Jurkat, Clone E6-1 (cell line): ENCODE data around the gene PRR23E.

Source experiments
- DNase-seq: peaks from one replicate; pipeline ENCODE4 v3.0.0-alpha.2; 2011; ENCODE audit warnings: low read depth, low spot score
- H3K4me3 ChIP-seq: 2 replicates; pipeline ENCODE4 v1.5.1; 2011; ENCODE audit warnings: mild to moderate bottlenecking, low read length, control low read depth, moderate library complexity

The PRR23E gene

DNA sequence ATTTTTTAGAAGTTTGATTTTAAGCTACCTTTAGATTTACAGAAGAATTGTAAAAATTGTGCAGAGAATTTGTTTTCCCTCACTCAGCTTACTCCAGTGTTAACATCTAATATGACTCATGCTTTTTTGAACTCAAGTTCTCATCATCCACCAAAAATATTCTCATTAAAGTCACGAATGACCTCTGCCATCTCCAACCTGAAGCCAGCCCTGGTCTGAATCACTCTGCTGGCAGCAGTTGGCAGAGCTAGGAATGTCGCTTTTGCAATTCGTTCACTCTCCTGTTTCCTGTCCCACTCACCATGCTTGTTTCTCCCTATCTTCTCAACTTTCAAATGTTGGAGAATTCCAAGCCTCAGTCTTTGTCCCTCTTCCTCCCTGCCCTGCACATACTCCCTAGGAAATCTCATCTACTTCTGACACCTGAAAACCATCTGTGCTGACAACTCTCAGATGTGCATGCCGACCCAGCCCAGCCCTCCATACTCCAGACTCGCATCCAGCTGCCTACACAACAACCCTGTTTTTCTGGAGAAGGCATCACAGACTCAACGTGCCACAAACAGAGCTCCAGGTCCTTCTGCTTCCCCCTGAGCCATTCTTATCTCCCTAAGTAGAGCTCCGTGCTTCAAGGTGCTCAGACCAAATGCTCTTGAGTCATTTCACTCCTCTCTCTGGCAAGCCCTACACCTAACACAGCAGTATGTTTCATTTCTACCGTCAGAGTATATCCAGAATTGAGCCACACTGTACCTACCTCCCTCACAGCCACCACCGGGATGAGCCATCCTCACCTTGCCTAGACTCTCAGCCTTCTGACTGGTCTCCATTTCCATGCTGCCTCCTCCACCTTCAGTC, 24.9 kb downstream of the PRR23E start:
- no peak for DNase-seq
- peak overlapping the region; percentile 84 for H3K4me3 ChIP-seq

DNA sequence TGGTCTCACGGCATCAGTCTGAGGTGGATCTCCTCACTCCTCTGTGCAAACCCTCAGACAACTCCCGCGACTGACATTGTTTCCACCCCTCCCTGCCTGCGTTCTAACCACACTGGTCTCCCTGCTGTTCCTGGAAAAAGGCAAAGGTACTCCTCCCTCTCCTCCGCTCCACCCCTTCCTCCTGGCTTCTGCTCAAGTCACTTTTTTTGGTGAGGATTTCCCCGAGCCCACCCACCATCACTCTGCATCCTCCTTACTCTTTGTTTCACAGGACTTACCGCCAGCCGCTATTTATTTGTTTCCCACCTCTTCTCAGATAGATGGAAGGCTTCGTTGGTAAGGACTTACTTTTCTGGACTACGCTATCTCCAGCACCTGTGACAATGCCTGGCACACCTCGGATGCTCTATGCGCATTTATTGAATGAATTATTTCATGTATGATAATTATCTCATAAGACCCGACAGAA, 25.6 kb downstream of the PRR23E start:
- H3K4me3 ChIP-seq: peak overlapping the region; percentile 84
- peak; percentile 78 for DNase-seq

GRCh38 chr3:127220497-127220896, 27.6 kb downstream of the PRR23E start:
- DNase-seq: no peak
- H3K4me3 ChIP-seq: peak overlapping the region; percentile 9

DNA sequence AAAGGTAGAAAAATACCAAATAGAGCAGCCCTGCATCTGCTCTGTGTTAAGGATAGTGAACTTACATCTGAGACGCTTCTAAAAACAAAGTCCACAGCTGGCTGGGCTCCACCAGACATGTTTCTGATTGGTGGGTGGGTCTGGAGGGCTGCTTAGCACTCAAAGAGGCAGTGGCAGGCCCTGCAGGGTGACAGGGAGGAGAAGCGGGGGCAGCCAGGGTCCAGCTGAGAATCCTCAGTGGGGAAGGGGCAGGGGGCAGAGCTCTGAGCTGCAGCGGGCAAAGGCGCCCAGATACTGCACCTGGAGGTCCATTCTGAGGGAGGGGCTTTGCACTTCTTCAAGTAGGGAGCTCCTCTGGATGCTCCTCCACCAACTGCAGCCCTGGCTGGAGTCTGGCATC, 28.1 kb downstream of the PRR23E start:
- H3K4me3 ChIP-seq: no peak overlapping the region
- no peak for DNase-seq

DNA sequence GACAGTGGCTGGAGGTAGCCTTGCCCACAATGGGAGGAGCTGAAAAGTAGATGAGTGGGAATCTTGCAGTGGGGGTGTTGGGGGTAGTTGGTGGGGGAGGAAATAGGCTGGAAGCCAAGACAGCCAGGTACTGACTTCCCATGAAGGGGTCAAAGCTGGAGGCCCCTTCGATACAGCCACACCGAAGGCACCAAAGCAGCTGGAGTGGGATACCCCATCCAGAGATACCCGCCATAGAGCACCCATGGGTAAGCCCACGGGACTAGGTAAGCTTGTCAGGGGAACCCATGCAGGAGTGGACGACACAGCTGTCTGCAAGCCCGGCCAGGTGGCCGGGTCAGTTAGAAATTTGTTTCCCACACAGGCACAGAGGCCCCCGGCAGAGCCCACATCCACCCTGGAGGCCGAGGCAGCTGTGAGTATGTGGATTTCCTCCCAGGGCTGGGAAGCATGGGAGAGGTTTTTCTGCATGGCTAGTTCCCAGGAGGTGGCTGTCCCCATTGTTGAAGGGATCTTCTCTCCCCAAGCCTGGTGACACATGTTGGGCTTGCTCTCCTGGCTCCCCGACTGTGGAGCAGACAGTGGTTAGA, 28.6 kb downstream of the PRR23E start:
- no peak for DNase-seq
- no peak overlapping the region for H3K4me3 ChIP-seq

DNA sequence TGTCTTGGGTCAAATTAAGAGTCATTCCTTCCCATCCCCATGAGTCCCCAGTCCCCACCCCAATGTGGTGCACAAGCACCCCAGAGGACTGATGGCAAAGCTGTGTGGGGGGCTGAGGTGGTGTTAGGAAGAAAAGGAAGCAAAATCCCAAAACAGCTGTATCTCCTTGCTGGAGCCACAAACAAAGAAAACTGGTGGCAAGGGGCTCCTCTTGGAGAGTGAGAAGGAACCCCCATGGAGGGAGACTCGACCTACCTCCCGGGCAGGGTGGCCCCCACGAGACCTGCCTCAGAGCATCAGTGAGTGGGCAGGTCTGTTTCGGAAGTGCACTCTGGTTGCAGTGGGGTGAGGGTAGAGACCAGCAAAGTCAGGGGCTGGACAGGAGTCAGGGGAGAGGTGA, 29.2 kb downstream of the PRR23E start:
- DNase-seq: no peak
- no peak overlapping the region for H3K4me3 ChIP-seq

DNA sequence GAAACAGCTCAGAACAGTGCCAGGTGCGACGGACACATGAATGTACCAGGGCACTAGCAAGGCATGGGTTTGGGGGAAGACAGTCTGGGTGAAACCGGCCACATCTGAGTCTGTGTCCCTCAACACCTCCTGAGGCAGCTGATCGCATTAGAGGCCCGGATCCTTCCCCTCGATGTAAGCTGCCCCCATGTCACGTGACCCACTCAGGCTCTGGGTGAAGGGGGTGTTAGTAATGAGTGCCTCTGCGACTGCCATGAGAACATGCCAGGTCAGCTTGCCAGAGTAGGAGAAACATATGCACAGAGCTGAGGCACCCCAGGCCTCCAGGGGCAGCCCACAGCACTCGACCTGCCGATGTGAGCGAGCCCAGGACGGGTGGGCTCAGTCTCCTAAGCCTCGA, 29.7 kb downstream of the PRR23E start:
- H3K4me3 ChIP-seq: no peak overlapping the region
- DNase-seq: no peak

- DNase-seq: peak; percentile 82
These were observed 31.2 kb downstream of the PRR23E start for GRCh38 chr3:127224118-127224517.

DNA sequence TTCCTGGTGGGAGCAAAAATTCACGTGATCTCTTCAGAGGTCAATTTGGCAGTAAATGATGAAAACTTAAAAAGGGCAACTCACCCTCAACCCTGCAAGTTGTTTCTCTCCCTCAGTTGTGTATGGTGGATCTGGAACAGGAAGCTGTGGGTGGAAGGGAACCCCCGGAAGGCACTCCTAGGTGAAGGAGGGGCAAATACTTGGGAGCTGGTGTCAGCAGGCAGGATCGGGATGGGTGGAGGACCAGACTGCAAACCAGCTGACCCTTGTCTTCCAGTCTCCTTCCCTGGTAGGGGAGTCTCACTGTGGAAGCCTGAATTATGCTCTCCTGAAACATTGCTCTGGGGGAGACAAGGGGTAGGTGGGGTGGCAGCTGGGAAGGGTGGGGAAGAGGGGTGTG, 33.5 kb downstream of the PRR23E start:
- peak overlapping the region; percentile 76 for H3K4me3 ChIP-seq
- no peak for DNase-seq

More at GRCh38 chr3:127224118-127224517, 31.2 kb downstream of the PRR23E start:
- H3K4me3 ChIP-seq: peak overlapping the region; percentile 46

GRCh38 chr3:127226946-127227842, 34.3 kb downstream of the PRR23E start:
- peak overlapping the region; percentile 76 for H3K4me3 ChIP-seq
- peak; percentile 90 for DNase-seq

DNA sequence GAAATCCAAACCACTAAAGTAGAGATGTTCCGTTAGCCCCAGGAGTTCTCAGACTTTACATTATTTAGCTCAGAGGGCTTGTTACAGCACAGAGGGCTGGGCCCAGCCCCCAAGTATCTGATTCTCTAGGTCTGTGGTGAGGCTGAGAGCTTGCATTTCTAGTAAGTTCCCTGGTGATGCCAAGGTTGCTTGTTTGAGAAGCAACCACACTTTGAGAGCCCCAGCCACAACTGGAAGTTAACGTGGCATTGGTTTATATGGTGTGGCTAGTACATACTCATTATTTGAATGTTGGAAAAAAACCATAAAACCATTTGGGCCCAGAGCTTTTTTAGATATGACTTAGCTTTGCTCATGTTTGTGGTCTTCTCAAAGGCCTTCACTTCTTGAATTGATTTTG, 35.9 kb downstream of the PRR23E start:
- peak; percentile 88 for DNase-seq
- no peak overlapping the region for H3K4me3 ChIP-seq

GRCh38 chr3:127233371-127233770, 40.4 kb downstream of the PRR23E start:
- no peak overlapping the region for H3K4me3 ChIP-seq
- DNase-seq: peak; percentile 73

DNA sequence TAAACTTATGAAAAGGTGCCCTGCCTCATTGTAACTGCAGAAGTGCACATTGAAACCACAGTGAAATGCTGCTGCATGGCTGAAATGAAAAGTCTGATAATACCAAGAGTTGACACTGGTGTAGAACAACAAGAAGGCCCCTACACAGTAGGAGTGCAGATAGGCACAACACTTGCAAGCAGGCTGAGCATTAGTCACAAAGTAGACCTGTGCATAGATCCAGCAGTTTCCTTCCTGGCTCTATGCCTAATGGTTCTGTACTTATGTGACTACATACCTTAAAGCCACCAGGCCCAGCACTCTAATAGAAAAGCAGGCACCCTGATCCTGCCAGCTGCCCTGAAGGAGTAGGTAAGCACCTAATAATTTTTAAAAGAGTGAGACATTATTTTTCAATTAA, 41.8 kb downstream of the PRR23E start:
- H3K4me3 ChIP-seq: no peak overlapping the region
- DNase-seq: no peak

- no peak overlapping the region for H3K4me3 ChIP-seq
- no peak for DNase-seq
These were observed 42.8 kb downstream of the PRR23E start for GRCh38 chr3:127235706-127236105.

DNA sequence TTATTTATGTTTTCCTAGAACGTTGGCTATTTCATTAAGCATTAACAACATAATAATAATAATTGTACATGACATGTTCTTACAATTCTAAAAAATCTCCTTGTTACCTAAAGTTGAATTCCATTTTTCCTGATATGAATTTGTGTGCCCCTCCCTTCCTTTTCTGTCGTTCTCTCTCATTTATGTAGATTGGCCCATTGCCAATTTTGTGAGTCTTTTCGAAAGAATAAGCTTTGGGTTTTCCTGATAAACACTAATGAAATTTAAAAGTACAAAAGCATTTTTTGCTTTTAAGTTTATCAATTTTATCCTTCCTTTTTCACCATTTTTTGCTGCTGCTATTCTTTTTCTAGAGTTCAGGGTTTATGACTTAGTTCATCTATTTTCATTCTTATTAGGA, 44.9 kb downstream of the PRR23E start:
- DNase-seq: no peak
- H3K4me3 ChIP-seq: no peak overlapping the region

- no peak for DNase-seq
- no peak overlapping the region for H3K4me3 ChIP-seq
These were observed 45.7 kb downstream of the PRR23E start for GRCh38 chr3:127238602-127239001.

GRCh38 chr3:127247292-127247691, 54.4 kb downstream of the PRR23E start:
- no peak overlapping the region for H3K4me3 ChIP-seq
- DNase-seq: no peak
